BLaER1 treated with 17β-estradiol and CSF1 and Interleukin-3, amounts not matched to agents 10 nM and 100 nM (cell line): ENCODE measurements around the gene SPNS2.

ENCODE experiments used
- H3K27ac ChIP-seq, 11 experiments: shearing (Covaris generic); formaldehyde crosslinking; 2 replicates each; pipeline ENCODE4 v1.8.1; 2022
- H3K27me3 ChIP-seq, 11 experiments: shearing (Covaris generic); formaldehyde crosslinking; 2 replicates each; pipeline ENCODE4 v1.8.1; 2022
- H3K36me3 ChIP-seq, 11 experiments: shearing (Covaris generic); formaldehyde crosslinking; 2 replicates each; pipeline ENCODE4 v1.8.1; 2022
- H3K4me1 ChIP-seq, 10 experiments: shearing (Covaris generic); formaldehyde crosslinking; 2 replicates each; pipeline ENCODE4 v1.8.1; 2022
- H3K4me2 ChIP-seq, 11 experiments: shearing (Covaris generic); formaldehyde crosslinking; 2 replicates each; pipeline ENCODE4 v1.8.1; 2022
- H3K4me3 ChIP-seq, 10 experiments: shearing (Covaris generic); formaldehyde crosslinking; 2 replicates each; pipeline ENCODE4 v1.8.1; 2022
- H3K9ac ChIP-seq, 11 experiments: shearing (Covaris generic); formaldehyde crosslinking; 2 replicates each; pipeline ENCODE4 v1.8.1; 2022
- H3K9me3 ChIP-seq, 11 experiments: shearing (Covaris generic); formaldehyde crosslinking; replicated peaks in 1 of 11; 2 replicates each; pipeline ENCODE4 v1.8.1; 2022
- H4K20me1 ChIP-seq, 11 experiments: shearing (Covaris generic); formaldehyde crosslinking; 2 replicates each; pipeline ENCODE4 v1.8.1; 2022
- Cebpa-rat ChIP-seq, 11 experiments: shearing (Covaris generic); IDR thresholded peaks; 2 replicates each; pipeline ENCODE4 v1.8.1; 2022

SPNS2 gene, protein sequence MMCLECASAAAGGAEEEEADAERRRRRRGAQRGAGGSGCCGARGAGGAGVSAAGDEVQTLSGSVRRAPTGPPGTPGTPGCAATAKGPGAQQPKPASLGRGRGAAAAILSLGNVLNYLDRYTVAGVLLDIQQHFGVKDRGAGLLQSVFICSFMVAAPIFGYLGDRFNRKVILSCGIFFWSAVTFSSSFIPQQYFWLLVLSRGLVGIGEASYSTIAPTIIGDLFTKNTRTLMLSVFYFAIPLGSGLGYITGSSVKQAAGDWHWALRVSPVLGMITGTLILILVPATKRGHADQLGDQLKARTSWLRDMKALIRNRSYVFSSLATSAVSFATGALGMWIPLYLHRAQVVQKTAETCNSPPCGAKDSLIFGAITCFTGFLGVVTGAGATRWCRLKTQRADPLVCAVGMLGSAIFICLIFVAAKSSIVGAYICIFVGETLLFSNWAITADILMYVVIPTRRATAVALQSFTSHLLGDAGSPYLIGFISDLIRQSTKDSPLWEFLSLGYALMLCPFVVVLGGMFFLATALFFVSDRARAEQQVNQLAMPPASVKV

GRCh38 chr17:4498461-4499397, at the start of gene SPNS2:
Gene SPNS2, plus strand, starts transcription at chr17:4498881. Its CDS starts 167 bp downstream, at chr17:4499048.
- H3K4me2 ChIP-seq = peak within 1 kb of the TSS; percentile 73 to 98 (median 92)
- H3K27me3 ChIP-seq = peaks cover 0 to 40% (median 0%) of the 10 kb centered on the region in 11 experiments; a peak in 10 of 22 replicates
- peak within 1 kb of the TSS; percentile 41 to 72 (median 62) for H3K4me3 ChIP-seq

DNA sequence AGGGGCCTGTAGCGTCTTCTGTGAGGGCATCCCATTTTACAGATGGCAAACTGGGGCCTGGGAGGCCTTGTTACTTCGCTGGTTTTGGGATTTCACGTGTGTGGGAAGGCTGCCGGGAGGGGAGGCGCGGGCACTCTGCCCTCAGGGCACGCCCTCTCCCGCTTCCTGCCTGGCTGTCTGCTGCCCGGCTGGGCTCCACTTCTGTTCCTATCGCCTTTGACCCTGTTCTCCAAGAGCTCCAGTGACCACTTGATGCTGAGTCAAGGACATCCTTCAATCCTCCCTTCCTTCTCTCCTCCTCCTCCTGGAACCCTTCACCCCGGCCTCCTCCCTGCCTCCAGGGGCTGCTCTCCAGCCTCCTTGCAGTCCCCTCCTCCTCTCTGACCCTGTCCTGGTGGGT, 48.9 kb upstream of the SPNS2 start:
- 0 out of 22 replicates have a peak, but pooled peaks cover 0 to 12% (median 0%) of the 10 kb centered on the region in 11 experiments for H4K20me1 ChIP-seq
- H3K36me3 ChIP-seq = peaks cover 0 to 5% (median 0%) of the 10 kb centered on the region in 11 experiments; a peak in 2 of 22 replicates
- H3K4me3 ChIP-seq = no peak overlapping the region
- peaks cover 0 to 24% (median 16%) of the 10 kb centered on the region in 10 experiments; a peak in 15 of 20 replicates for H3K4me1 ChIP-seq
- H3K27ac ChIP-seq = peak overlapping the region in 2 of 11 experiments; percentile 3 to 6; a peak in 1 of 22 replicates
- no peaks in the 10 kb centered on the region for H3K27me3 ChIP-seq
- TF ChIP-seq Cebpa-rat (IDR thresholded peaks at IDR 0.05) = no peak
- no peaks in the 10 kb centered on the region for H3K9me3 ChIP-seq
- H3K4me2 ChIP-seq = peak overlapping the region in 10 of 11 experiments; percentile 1 to 82 (median 44); a peak in 13 of 22 replicates
- peak overlapping the region in 2 of 11 experiments; percentile 8 to 24; a peak in 1 of 22 replicates for H3K9ac ChIP-seq

More at GRCh38 chr17:4498461-4499397, at the start of gene SPNS2:
- Histone ChIP-seq H3K9me3 (no peaks in the 10 kb centered on the region), H3K4me1 (peaks cover 33 to 77% (median 66%) of the 10 kb centered on the region in 10 experiments), H3K9ac (peak within 1 kb of the TSS in 10 of 11 experiments; percentile 21 to 78 (median 66); a peak in 19 of 22 replicates), H4K20me1 (peaks cover 0 to 58% (median 18%) of the 10 kb centered on the region in 11 experiments; a peak in 11 of 22 replicates), H3K36me3 (no peaks in the 10 kb centered on the region), H3K27ac (peak within 1 kb of the TSS in 7 of 11 experiments; percentile 15 to 73 (median 53); a peak in 12 of 22 replicates)
- TF ChIP-seq Cebpa-rat (IDR thresholded peaks at IDR 0.05) = no peak

GRCh38 chr17:4450710-4451316, 47.9 kb upstream of the SPNS2 start:
- Histone ChIP-seq H4K20me1 (0 out of 22 replicates have a peak, but pooled peaks cover 0 to 12% (median 0%) of the 10 kb centered on the region in 11 experiments), H3K27ac (no peak overlapping the region), H3K4me3 (no peak overlapping the region), H3K36me3 (peaks cover 0 to 5% (median 0%) of the 10 kb centered on the region in 11 experiments; a peak in 2 of 22 replicates), H3K9me3 (no peaks in the 10 kb centered on the region), H3K4me2 (no peak overlapping the region), H3K9ac (no peak overlapping the region), H3K27me3 (no peaks in the 10 kb centered on the region), H3K4me1 (peaks cover 0 to 18% (median 11%) of the 10 kb centered on the region in 10 experiments; a peak in 14 of 20 replicates)
- no peak for TF ChIP-seq Cebpa-rat (IDR thresholded peaks at IDR 0.05)

- no peaks in the 10 kb centered on the region for H3K27me3 ChIP-seq
- H3K36me3 ChIP-seq = peaks cover 0 to 5% (median 0%) of the 10 kb centered on the region in 11 experiments; a peak in 1 of 22 replicates
- H3K9me3 ChIP-seq = no peaks in the 10 kb centered on the region
- no peak overlapping the region for H3K9ac ChIP-seq
- no peak overlapping the region for H3K27ac ChIP-seq
- peak overlapping the region in 4 of 11 experiments; percentile 2 to 25 (median 12); a peak in 3 of 22 replicates for H3K4me2 ChIP-seq
- TF ChIP-seq Cebpa-rat (IDR thresholded peaks at IDR 0.05) = no peak
- 0 out of 22 replicates have a peak, but pooled peaks cover 0 to under 1% (median 0%) of the 10 kb centered on the region in 11 experiments for H4K20me1 ChIP-seq
- no peak overlapping the region for H3K4me3 ChIP-seq
- peaks cover 0 to 18% (median 11%) of the 10 kb centered on the region in 10 experiments; a peak in 14 of 20 replicates for H3K4me1 ChIP-seq
Measured at GRCh38 chr17:4453812-4454591, 44.7 kb upstream of the SPNS2 start.

GRCh38 chr17:4460661-4461060, 38.0 kb upstream of the SPNS2 start:
- no peak overlapping the region for H3K9ac ChIP-seq
- no peak overlapping the region for H3K4me3 ChIP-seq
- peaks cover 0 to 3% (median 0%) of the 10 kb centered on the region in 10 experiments; a peak in 4 of 20 replicates for H3K4me1 ChIP-seq
- no peak overlapping the region for H3K4me2 ChIP-seq
- H3K27ac ChIP-seq = no peak overlapping the region
- TF ChIP-seq Cebpa-rat (IDR thresholded peaks at IDR 0.05) = no peak
- peaks cover 4 to 22% (median 15%) of the 10 kb centered on the region in 11 experiments; a peak in 20 of 22 replicates for H3K9me3 ChIP-seq
- H3K36me3 ChIP-seq = 0 out of 22 replicates have a peak, but pooled peaks cover 0 to 7% (median 0%) of the 10 kb centered on the region in 11 experiments
- no peaks in the 10 kb centered on the region for H4K20me1 ChIP-seq
- H3K27me3 ChIP-seq = no peaks in the 10 kb centered on the region

GRCh38 chr17:4463818-4464476, 34.7 kb upstream of the SPNS2 start:
- Histone ChIP-seq H4K20me1 (no peaks in the 10 kb centered on the region; a peak in 1 of 22 replicates), H3K27ac (no peak overlapping the region), H3K4me3 (no peak overlapping the region), H3K27me3 (no peaks in the 10 kb centered on the region), H3K9ac (no peak overlapping the region), H3K4me2 (no peak overlapping the region), H3K4me1 (peaks cover 0 to 7% (median 0%) of the 10 kb centered on the region in 10 experiments; a peak in 5 of 20 replicates), H3K9me3 (peaks cover 4 to 22% (median 15%) of the 10 kb centered on the region in 11 experiments; a peak in 20 of 22 replicates), H3K36me3 (0 out of 22 replicates have a peak, but pooled peaks cover 0 to 5% (median 0%) of the 10 kb centered on the region in 11 experiments)
- no peak for TF ChIP-seq Cebpa-rat (IDR thresholded peaks at IDR 0.05)

DNA sequence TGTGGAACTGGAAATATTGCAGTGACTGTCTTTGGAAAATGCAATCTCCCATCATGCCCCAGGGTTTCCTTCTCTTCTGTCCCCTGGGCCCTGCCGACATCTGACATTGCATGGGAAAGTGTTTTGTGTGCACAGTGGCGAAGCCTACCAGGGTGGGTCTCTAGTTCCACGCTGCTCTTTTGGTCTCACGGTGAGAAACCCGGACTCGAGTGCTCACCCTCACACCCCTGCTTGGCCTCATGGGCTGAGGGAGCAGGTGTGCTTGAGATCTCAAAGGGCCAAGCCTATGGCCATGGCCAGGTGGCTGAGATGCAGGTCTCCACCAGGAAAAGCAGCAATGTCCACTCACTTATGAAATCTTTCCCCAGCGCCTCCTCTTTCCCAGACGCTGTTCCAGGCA, 32.9 kb upstream of the SPNS2 start:
- Histone ChIP-seq H3K36me3 (no peaks in the 10 kb centered on the region), H3K27ac (no peak overlapping the region)
- no peak for TF ChIP-seq Cebpa-rat (IDR thresholded peaks at IDR 0.05)

More for the DNA sequence above, 32.9 kb upstream of the SPNS2 start:
- H3K27me3 ChIP-seq = no peaks in the 10 kb centered on the region
- H3K9me3 ChIP-seq = peaks cover 0 to 11% (median 4%) of the 10 kb centered on the region in 11 experiments; a peak in 10 of 22 replicates
- peaks cover 0 to 7% (median 0%) of the 10 kb centered on the region in 10 experiments; a peak in 5 of 20 replicates for H3K4me1 ChIP-seq
- H3K4me2 ChIP-seq = peak overlapping the region in 1 of 11 experiments; percentile 22; a peak in 2 of 22 replicates
- H4K20me1 ChIP-seq = no peaks in the 10 kb centered on the region; a peak in 1 of 22 replicates
- no peak overlapping the region for H3K9ac ChIP-seq
- H3K4me3 ChIP-seq = no peak overlapping the region
